Head of caudate nucleus (tissue), 42 donors: ENCODE results near the gene PDE6B.

Source experiments
- DNase-seq, 42 donors: peaks; one replicate each; pipeline versions ENCODE4 v3.0.0 to v3.0.0-alpha.2; 2020 to 2021; ENCODE audit warnings: mixed read lengths in 7 of 42
- intact Hi-C: fragments of 100-400 bp; cut with DNase I; formaldehyde crosslinking; loops from one replicate; pipeline ENCODE4 v1.15.0; 2022

PDE6B gene

GRCh38 chr4:617644-618641 is 7.4 kb upstream of the PDE6B start:
- intact Hi-C loops, result no loop called here
- peak in 10 of 42 donors; percentile 2 to 27 (median 8) for DNase-seq

GRCh38 chr4:620201-620600 is 5.2 kb upstream of the PDE6B start:
- intact Hi-C loops, result no loop called here
- peak in 5 of 42 donors; percentile 6 to 37 (median 28) for DNase-seq

GRCh38 chr4:620851-621261 is 4.5 kb upstream of the PDE6B start:
- intact Hi-C loops, result no loop called here
- DNase-seq, result peak in 4 of 42 donors; percentile 5 to 25 (median 12)

GRCh38 chr4:621296-622070 is 3.9 kb upstream of the PDE6B start:
- intact Hi-C loops, result no loop called here
- peak in 6 of 42 donors; percentile 6 to 29 (median 16) for DNase-seq

- peak in 4 of 42 donors; percentile 3 to 31 (median 14) for DNase-seq
Observed at GRCh38 chr4:622071-622995, 3.0 kb upstream of the PDE6B start.

GRCh38 chr4:622996-623913 is 2.1 kb upstream of the PDE6B start:
- intact Hi-C loops, result no loop called here
- peak in 2 of 42 donors; percentile 24 to 27 for DNase-seq

More at GRCh38 chr4:622071-622995, 3.0 kb upstream of the PDE6B start:
- intact Hi-C loops, result no loop called here

GRCh38 chr4:623914-624566 is 1.3 kb upstream of the PDE6B start:
- intact Hi-C loops, result no loop called here
- peak in 3 of 42 donors; percentile 23 to 35 (median 32) for DNase-seq

- intact Hi-C loops, result no loop called here
- peak in 2 of 42 donors; percentile 10 to 24 for DNase-seq
Observed at GRCh38 chr4:625631-626161, 323 bp downstream of the PDE6B start.

GRCh38 chr4:626201-627091 is 1.1 kb downstream of the PDE6B start:
- intact Hi-C loops, result no loop called here
- DNase-seq, result peak in 3 of 42 donors; percentile 13 to 24 (median 14)

- intact Hi-C loops, result no loop called here
- peak in 3 of 42 donors; percentile 5 to 15 (median 13) for DNase-seq
Observed at GRCh38 chr4:627347-628125, 2.2 kb downstream of the PDE6B start.

GRCh38 chr4:628311-628741 is 3.0 kb downstream of the PDE6B start:
- intact Hi-C loops, result no loop called here
- peak in 2 of 42 donors; percentile 13 to 26 for DNase-seq

GRCh38 chr4:628821-629635 is 3.7 kb downstream of the PDE6B start:
- peak in 1 of 42 donors; percentile 12 for DNase-seq
- intact Hi-C loops, result no loop called here

- intact Hi-C loops, result no loop called here
- DNase-seq, result peak in 1 of 42 donors; percentile 25
Observed at GRCh38 chr4:629636-629914, 4.2 kb downstream of the PDE6B start.

GRCh38 chr4:629915-630641 is 4.7 kb downstream of the PDE6B start:
- intact Hi-C loops, result no loop called here
- peak in 2 of 42 donors; percentile 9 to 22 for DNase-seq
